Natural killer cell (primary cell): ENCODE results near the gene PLCB4. TPM values are rescaled to one million over a fixed set of nuclear protein-coding genes. Genes with fewer than 3 reads are reported as not detected.

Experiments used
- ATAC-seq, 3 donors: fragments of 150-1000 bp in 2 of 3; fragments of 200-7000 bp in 1 of 3; cut with Tn5 transposase; 1 replicate in 1 of 3; 2 replicates in 2 of 3; pipeline ENCODE4 v1.10.0; 2021; ENCODE audit warnings: mild to moderate bottlenecking in 2 of 3, moderate library complexity in 2 of 3
- DNase-seq, 2 donors: peaks; one replicate each; pipeline versions ENCODE4 v3.0.0 to v3.0.0-alpha.2; 2013 to 2021; ENCODE audit warnings: mixed read lengths in 1 of 2
- H3K27ac ChIP-seq: one replicate; pipeline ENCODE4 v1.5.1; 2013; ENCODE audit warnings: mild to moderate bottlenecking, low read length
- H3K27me3 ChIP-seq: one replicate; pipeline ENCODE4 v1.6.1; 2013; ENCODE audit warnings: low read length; ENCODE audit not compliant: control insufficient read depth, insufficient read depth
- H3K36me3 ChIP-seq: one replicate; pipeline ENCODE4 v1.6.1; 2013; ENCODE audit warnings: low read length; ENCODE audit not compliant: control insufficient read depth, insufficient read depth
- H3K4me1 ChIP-seq: one replicate; pipeline ENCODE4 v1.6.1; 2013; ENCODE audit warnings: low read length; ENCODE audit not compliant: control insufficient read depth, insufficient read depth
- H3K4me3 ChIP-seq: one replicate; pipeline ENCODE4 v1.5.1; 2013; ENCODE audit warnings: low read length
- H3K9me3 ChIP-seq: one replicate; pipeline ENCODE4 v1.6.1; 2013; ENCODE audit warnings: low read length; ENCODE audit not compliant: control insufficient read depth, insufficient read depth
- H3K27ac Mint-ChIP-seq, 2 donors: one replicate each; pipeline ENCODE4 v1.8.0; 2022; ENCODE audit warnings: mild to moderate bottlenecking in 2 of 2, mixed read lengths in 2 of 2, moderate library complexity in 1 of 2
- H3K27me3 Mint-ChIP-seq, 2 donors: one replicate each; pipeline ENCODE4 v1.8.0; 2022; ENCODE audit warnings: low read depth in 2 of 2, mixed read lengths in 2 of 2
- H3K36me3 Mint-ChIP-seq: one replicate; pipeline ENCODE4 v1.8.0; 2022; ENCODE audit warnings: mixed read lengths
- H3K4me1 Mint-ChIP-seq, 2 donors: one replicate each; pipeline ENCODE4 v1.8.0; 2022; ENCODE audit warnings: mixed read lengths in 2 of 2
- H3K4me3 Mint-ChIP-seq: one replicate; pipeline ENCODE4 v1.8.0; 2022; ENCODE audit warnings: mild to moderate bottlenecking, moderate library complexity, mixed read lengths
- H3K9me3 Mint-ChIP-seq, 2 donors: one replicate each; pipeline ENCODE4 v1.8.0; 2022; ENCODE audit warnings: mixed read lengths in 2 of 2
- WGBS: methylation state at CpG from one replicate; pipeline ENCODE4 v1.1.7; 2013; ENCODE audit warnings: missing lambda C conversion rate; ENCODE audit not compliant: insufficient coverage; 5-methylcytosine and 5-hydroxymethylcytosine counted together
- intact Hi-C: fragments of 100-400 bp; cut with micrococcal nuclease; formaldehyde crosslinking; loops from one replicate; pipeline ENCODE4 v1.14.2; 2022
- total RNA-seq, 4 donors: library from RNA; stranded (reverse); fragments of 120-200 nt in 1 of 4; gene quantifications; one replicate each; pipeline versions ENCODE4 v1.2.3 to v1.2.4, GENCODE V29; 2013 to 2022
- TF ChIP-seq, protein P1 (sequence below): fragments of 200-600 bp; IDR thresholded peaks from one replicate; pipeline ENCODE4 v1.8.0; 2022; ENCODE audit warnings: antibody characterized with exemption

PLCB4 gene
- total RNA-seq, result under 1 TPM in 2 of 3 donors, not detected in 1; 0.05 to 0.40 TPM
- total RNA-seq (2013), result 0.59 TPM

DNA sequence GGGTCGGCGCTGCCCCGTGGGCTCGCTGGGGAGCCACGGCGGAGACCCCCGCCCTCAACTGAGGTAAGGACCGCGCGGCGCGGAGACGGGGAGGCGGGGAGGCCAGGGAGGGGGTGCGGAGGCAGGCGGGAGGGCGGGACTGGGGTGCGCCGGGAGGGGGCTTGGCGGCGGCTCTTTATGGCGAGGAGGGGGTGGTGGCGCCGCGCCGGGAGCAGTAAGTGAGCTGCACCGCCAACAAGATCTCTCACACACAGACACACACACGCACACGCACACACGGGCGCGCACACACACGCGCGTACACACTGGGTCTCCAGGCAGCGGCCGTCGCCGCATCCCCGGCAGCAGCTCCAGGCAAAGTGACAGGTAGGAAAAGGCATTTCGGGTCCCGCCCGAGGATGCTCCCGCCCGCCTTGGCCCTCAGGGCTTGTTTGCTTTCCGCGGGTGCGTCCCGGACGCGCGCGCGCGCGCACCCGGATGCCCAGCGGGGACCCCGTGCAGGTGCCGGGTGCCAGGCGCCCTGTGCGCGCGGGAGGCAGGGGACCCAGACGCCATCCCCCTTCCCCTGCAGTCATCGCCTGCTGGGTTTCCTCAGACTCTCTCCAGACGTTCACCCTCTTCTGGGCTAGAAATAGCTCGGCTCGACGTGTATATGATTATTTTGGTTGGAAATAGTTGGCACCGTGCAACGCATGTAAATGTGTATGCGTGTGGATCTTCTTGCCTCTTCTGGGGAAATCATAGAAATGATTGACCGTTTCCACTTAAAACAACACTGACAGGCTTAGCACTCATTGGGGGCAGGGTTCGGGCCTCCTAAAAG is at the start of gene PLCB4:
Gene PLCB4 (plus strand): TSS at position 247 of the 823 bp plus-strand sequence. CDS start 238,728 bp downstream, outside the sequence.
- ATAC-seq (no peak), DNase-seq (no peak)
- Histone ChIP-seq H3K27me3 (peaks cover 3% of the 10 kb centered on the region), H3K27ac (no peak within 1 kb of the TSS), H3K4me1 (no peaks in the 10 kb centered on the region), H3K9me3 (peaks cover 3% of the 10 kb centered on the region), H3K4me3 (peak within 1 kb of the TSS; percentile 27), H3K36me3 (no peaks in the 10 kb centered on the region)
- WGBS, result 2% methylated on average over 74 of the region's 75 CpGs
- Mint-ChIP-seq H3K9me3 (peaks cover 3 to 9% of the 10 kb centered on the region in 2 donors), H3K27me3 (peaks cover 20 to 32% of the 10 kb centered on the region in 2 donors), H3K27ac (no peak within 1 kb of the TSS), H3K4me1 (peaks cover 4 to 5% of the 10 kb centered on the region in 2 donors), H3K4me3 (peak within 1 kb of the TSS; percentile 78), H3K36me3 (peaks cover 8% of the 10 kb centered on the region)
- TF ChIP-seq, protein P1, sequence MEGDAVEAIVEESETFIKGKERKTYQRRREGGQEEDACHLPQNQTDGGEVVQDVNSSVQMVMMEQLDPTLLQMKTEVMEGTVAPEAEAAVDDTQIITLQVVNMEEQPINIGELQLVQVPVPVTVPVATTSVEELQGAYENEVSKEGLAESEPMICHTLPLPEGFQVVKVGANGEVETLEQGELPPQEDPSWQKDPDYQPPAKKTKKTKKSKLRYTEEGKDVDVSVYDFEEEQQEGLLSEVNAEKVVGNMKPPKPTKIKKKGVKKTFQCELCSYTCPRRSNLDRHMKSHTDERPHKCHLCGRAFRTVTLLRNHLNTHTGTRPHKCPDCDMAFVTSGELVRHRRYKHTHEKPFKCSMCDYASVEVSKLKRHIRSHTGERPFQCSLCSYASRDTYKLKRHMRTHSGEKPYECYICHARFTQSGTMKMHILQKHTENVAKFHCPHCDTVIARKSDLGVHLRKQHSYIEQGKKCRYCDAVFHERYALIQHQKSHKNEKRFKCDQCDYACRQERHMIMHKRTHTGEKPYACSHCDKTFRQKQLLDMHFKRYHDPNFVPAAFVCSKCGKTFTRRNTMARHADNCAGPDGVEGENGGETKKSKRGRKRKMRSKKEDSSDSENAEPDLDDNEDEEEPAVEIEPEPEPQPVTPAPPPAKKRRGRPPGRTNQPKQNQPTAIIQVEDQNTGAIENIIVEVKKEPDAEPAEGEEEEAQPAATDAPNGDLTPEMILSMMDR, result no peak
- intact Hi-C loops, result no loop called here

DNA sequence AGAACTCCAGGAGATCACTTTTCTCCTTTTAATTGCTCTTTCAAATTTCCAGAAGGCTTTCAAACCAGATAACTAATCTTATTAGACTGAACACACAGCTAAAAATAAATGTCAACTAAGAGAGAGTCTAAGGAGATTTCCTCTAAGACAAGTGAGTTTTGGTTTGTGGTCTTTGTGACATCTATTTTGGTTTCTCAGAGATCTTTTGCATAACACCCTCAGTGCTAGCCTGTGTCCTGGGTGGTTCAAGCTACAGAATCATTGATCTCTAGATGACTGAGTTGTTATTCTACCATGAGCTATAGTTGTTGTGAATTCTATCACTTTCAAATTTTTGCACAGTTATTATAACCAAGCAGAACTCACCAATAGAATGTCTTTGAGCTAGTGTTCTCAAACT is 49.1 kb upstream of the PLCB4 start:
- DNase-seq (no peak), ATAC-seq (peak in 1 of 3 donors; percentile 50)
- no peaks in the 10 kb centered on the region for H3K36me3 ChIP-seq
- H3K4me1 Mint-ChIP-seq, result no peaks in the 10 kb centered on the region
- no peaks in the 10 kb centered on the region for H3K27me3 ChIP-seq
- intact Hi-C loops, result no loop called here
- no peak overlapping the region for H3K27ac Mint-ChIP-seq
- no peaks in the 10 kb centered on the region for H3K4me1 ChIP-seq
- TF ChIP-seq, protein P1, result no peak
- H3K36me3 Mint-ChIP-seq, result no peaks in the 10 kb centered on the region
- H3K27me3 Mint-ChIP-seq, result peaks cover 3 to 9% of the 10 kb centered on the region in 2 donors
- H3K9me3 Mint-ChIP-seq, result no peaks in the 10 kb centered on the region
- no peak overlapping the region for H3K4me3 ChIP-seq
- H3K27ac ChIP-seq, result no peak overlapping the region
- no peaks in the 10 kb centered on the region for H3K9me3 ChIP-seq
- H3K4me3 Mint-ChIP-seq, result no peak overlapping the region

DNA sequence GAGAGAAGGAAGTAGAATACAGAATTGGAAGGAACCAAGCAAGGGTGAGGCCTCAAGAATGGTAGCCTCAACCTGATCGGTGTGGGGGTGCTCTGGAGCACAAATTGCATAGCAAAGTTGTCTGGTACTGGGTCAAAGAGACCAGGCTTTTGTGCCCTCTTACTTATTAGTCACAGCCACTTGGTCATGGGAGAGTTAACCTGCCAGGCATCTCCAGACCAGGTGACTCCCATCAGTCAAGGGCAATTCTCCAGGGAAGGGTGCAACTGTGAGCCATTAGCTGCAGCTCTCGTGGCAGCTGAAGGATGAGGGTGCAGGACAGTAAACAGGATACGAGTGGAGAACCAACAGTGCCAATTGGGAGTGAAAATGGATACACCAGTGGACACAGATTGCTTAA is 47.7 kb upstream of the PLCB4 start:
- ATAC-seq (no peak), DNase-seq (no peak)
- 66% methylated on average over 3 of the region's 3 CpGs for WGBS
- Histone ChIP-seq H3K4me1 (no peaks in the 10 kb centered on the region), H3K4me3 (no peak overlapping the region), H3K9me3 (no peaks in the 10 kb centered on the region), H3K36me3 (no peaks in the 10 kb centered on the region), H3K27ac (no peak overlapping the region), H3K27me3 (no peaks in the 10 kb centered on the region)
- no peaks in the 10 kb centered on the region for H3K36me3 Mint-ChIP-seq
- H3K27me3 Mint-ChIP-seq, result peaks cover 3 to 9% of the 10 kb centered on the region in 2 donors
- H3K9me3 Mint-ChIP-seq, result no peaks in the 10 kb centered on the region
- TF ChIP-seq, protein P1, result no peak
- no peak overlapping the region for H3K4me3 Mint-ChIP-seq
- H3K27ac Mint-ChIP-seq, result no peak overlapping the region
- H3K4me1 Mint-ChIP-seq, result no peaks in the 10 kb centered on the region
- intact Hi-C loops, result no loop called here
